GM12878 (cell line): Measurements from ENCODE around the gene INA.

Experiments
- ATF7 ChIP-seq: fragments of 450-650 bp; IDR thresholded peaks from 2 replicates; pipeline ENCODE4 v1.6.1; 2016; ENCODE audit warnings: low read depth, mild to moderate bottlenecking
- HCFC1 ChIP-seq: fragments of 150-350 bp; IDR thresholded peaks from 2 replicates; pipeline ENCODE4 v1.6.1; 2014; ENCODE audit warnings: low read length
- MYC ChIP-seq: IDR thresholded peaks from 2 replicates; pipeline ENCODE4 v1.6.1; 2011; ENCODE audit warnings: mild to moderate bottlenecking, low read length, moderate library complexity, inconsistent platforms; ENCODE audit not compliant: insufficient read depth, insufficient replicate concordance, insufficient read length, severe bottlenecking

- no peak for TF ChIP-seq ATF7
- no peak for TF ChIP-seq MYC
- TF ChIP-seq HCFC1 = no peak
These were observed 49.5 kb upstream of the INA start for GRCh38 chr10:103227416-103227815.
